HuH-7.5 (cell line): ENCODE results near the gene IL17RE.
"Not testable (repeated sequence)": the region's sequence is repeated elsewhere in the genome, so short reads cannot be mapped to it uniquely, and the experiment has no call there.

Experiments
- DNase-seq: peaks from one replicate; pipeline ENCODE4 v3.0.0; 2011; ENCODE audit warnings: low spot score

Gene IL17RE

DNA sequence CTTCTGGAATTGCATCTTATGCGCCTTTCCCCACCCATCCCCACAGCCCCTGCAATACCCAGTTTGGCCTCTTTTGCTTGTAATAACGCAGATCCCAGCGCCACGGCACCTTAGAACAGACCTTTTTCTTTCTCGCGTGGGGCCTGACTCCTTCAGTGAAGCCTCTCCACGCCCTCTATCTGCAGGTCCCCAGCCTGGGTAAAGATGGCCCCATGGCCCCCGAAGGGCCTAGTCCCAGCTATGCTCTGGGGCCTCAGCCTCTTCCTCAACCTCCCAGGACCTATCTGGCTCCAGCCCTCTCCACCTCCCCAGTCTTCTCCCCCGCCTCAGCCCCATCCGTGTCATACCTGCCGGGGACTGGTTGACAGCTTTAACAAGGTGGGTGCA, 31.6 kb downstream of the IL17RE start:
- no peak for DNase-seq

- no peak for DNase-seq
These were observed 32.3 kb downstream of the IL17RE start for GRCh38 chr3:9934993-9935392.

GRCh38 chr3:9935966-9936510, 33.4 kb downstream of the IL17RE start:
- no peak for DNase-seq

DNA sequence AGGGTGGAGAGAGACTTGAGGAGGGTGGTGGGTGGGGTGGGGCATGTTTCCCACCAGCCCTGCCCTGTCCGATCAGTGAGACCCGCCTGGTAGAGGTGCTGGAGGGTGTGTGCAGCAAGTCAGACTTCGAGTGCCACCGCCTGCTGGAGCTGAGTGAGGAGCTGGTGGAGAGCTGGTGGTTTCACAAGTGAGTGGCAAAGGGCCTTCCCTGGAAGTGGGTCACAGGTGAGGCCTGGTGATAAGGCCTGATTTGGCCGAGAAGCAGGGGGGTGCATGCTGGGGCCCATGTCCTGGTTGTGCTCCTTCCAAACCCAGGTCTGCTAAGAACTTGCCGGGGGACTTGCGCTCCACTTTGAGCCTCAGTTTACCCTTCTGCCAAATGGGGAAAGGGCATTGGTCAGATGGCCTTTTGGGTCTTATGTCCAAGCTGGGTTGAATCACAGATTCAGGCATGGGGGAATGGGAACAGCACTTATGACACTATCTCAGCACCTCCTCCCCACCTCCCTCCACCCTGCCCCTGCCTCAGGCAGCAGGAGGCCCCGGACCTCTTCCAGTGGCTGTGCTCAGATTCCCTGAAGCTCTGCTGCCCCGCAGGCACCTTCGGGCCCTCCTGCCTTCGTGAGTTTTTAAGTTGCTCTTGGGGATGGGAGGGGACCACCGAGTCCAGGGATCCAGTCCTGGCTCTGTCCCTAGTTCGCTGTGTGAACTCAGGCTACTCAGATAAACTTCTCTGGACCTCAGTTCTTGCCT, 35.0 kb downstream of the IL17RE start:
- no peak for DNase-seq

GRCh38 chr3:9938966-9939365, 36.3 kb downstream of the IL17RE start:
- no peak for DNase-seq

GRCh38 chr3:9939906-9940305, 37.3 kb downstream of the IL17RE start:
- not testable (repeated sequence) for DNase-seq

- DNase-seq: no peak
These were observed 38.1 kb downstream of the IL17RE start for GRCh38 chr3:9940746-9941145.

- no peak for DNase-seq
These were observed 39.5 kb downstream of the IL17RE start for GRCh38 chr3:9942164-9942563.

- no peak for DNase-seq
These were observed 40.5 kb downstream of the IL17RE start for GRCh38 chr3:9942934-9943690.

DNA sequence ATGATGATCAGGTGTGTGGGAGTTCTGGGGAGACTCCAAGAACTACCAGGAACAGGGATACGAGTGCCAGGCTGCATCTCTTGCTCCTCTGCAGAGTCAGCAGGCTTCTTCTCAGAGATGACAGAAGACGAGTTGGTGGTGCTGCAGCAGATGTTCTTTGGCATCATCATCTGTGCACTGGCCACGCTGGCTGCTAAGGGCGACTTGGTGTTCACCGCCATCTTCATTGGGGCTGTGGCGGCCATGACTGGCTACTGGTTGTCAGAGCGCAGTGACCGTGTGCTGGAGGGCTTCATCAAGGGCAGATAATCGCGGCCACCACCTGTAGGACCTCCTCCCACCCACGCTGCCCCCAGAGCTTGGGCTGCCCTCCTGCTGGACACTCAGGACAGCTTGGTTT, 41.6 kb downstream of the IL17RE start:
- no peak for DNase-seq

DNA sequence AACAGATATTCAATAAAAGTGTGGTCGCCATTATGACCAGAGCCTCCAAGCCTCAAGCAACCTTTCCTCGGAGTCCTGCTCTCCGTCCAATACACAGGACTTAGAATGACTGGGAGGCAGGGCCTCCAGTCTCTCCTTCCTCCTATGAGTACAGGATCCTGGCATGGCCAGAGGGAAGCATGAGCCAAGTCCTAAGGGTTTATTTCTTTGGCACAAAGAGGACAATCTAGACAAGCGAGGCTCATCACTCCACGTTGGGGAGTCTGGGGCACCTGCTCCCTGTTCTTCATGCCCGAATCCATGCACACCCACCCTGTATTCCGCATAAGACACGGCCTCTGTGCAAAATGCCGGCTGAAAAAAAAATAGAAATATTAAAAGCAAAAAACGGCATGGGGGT, 42.7 kb downstream of the IL17RE start:
- DNase-seq: no peak

DNA sequence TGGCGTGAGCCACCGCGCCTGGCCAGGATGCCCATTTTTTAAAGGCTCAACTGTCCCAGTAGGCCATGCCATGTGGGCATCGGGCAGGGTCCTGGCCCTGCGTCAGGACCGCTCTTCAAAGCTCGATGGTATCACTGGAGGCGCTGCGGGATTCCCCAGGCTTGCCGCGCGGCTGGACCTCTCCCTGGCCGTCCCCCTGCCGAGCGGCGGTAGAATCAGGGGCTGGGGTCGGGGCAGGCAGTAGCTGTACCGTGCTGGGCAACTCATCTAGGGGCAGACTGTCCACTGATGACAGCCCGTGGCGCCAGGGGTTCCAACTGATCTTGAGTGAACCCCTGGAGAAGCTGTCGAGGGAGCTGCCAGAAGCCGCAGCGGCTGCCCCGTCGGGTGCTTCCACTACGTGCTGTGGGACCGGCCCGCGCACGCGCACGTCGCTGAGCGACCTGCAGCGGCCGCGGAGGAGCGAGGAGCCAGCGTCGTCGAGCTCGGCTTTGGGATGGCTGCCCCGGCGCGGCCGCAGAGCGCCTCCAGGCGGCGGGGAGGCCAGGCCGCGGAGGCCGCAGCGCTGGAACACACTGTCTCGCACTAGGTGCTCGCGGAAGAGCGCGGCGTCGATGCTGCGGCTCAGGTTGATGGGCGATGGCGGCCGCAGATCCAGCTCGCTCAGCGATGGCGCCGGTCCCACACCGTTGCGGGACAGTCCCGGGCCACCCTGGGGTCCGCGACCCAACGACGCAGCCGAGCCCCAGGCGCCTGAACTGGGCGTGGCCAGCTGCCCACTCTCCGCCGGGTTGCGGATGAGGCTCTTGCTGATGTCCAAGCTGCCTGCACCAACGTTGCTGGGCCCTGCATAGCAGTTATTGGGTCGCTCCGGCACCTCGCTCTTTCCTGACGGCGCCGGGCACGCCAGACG, 43.7 kb downstream of the IL17RE start:
- peak; percentile 97 for DNase-seq

GRCh38 chr3:9947025-9947995, 44.7 kb downstream of the IL17RE start:
- DNase-seq: peak; percentile 96

DNA sequence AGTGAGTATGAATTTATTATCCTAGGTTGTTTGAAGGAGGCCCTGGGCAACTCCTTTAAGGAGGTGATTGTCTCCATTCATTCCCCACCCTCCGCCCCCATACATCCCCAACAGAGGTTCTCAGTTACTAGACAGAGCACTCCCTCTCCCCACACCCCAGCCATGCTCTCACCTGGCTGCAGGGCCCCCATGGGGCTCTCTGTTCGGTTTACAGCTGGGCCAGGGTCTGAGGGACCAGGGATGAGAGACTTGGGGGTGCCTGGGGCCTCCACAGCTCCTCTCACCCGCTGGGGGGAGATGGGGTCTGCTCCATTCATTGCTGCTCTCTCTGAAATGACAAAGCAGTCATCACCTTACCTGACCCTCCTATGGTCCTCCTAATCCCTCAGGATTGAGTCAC, 45.9 kb downstream of the IL17RE start:
- no peak for DNase-seq

DNA sequence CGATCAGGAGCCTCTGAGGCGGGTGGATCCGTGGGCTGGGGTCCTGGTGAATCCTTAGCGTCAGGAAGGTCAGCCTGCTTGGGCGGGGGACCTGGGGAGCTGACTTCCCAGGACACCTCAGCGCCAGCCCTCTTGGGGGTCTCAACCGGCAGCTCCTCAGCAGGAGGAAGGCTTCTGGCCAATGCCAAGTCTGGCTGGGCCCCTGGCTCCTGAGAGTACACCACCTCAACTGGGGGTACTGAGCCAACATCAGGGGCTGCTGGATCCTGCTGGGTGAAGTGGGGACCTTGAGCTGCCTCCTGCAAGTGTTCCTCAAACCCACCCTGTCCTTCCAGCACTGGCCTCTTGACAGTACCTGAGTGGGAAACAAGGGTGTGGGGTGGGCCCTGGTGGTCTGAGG, 46.5 kb downstream of the IL17RE start:
- no peak for DNase-seq

- DNase-seq: no peak
These were observed 47.0 kb downstream of the IL17RE start for GRCh38 chr3:9949626-9950025.

DNA sequence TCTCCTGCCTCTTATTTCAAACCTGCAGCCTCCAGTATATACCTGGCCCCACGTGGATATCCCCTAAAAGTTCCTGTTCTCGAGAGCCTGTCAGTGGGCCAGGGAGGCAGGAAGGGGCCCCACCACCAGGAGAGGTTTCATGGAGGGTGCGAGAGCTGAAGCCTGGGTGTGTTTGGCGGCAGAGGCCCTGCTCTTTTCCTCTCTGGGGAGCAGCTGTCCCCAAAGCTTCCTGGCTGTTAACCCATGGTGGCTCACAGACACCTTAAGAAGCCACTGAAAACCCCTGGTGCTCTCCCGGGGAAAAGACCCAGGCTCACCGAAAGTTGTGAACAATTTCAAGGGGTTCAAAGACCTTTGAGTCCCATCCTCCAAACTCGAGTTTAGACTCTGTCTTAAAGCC, 48.5 kb downstream of the IL17RE start:
- no peak for DNase-seq

DNA sequence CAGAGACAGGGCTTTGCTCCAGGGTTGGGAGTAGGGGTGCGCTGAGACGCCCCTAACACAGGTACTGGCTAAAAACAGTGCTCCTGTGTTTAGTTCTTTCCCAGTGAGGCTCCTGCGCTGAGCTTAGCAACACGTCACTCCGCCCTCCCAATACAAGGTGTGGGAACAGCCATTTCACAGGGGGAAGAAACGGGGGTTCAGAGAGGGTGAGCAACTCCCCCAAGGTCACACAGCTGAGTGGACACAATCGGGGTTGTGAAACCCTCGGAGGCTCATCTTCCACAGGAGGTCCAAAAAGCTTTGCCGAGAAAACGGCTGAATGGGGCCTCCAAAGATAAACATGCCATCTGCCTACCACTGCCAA, 48.9 kb downstream of the IL17RE start:
- no peak for DNase-seq

DNA sequence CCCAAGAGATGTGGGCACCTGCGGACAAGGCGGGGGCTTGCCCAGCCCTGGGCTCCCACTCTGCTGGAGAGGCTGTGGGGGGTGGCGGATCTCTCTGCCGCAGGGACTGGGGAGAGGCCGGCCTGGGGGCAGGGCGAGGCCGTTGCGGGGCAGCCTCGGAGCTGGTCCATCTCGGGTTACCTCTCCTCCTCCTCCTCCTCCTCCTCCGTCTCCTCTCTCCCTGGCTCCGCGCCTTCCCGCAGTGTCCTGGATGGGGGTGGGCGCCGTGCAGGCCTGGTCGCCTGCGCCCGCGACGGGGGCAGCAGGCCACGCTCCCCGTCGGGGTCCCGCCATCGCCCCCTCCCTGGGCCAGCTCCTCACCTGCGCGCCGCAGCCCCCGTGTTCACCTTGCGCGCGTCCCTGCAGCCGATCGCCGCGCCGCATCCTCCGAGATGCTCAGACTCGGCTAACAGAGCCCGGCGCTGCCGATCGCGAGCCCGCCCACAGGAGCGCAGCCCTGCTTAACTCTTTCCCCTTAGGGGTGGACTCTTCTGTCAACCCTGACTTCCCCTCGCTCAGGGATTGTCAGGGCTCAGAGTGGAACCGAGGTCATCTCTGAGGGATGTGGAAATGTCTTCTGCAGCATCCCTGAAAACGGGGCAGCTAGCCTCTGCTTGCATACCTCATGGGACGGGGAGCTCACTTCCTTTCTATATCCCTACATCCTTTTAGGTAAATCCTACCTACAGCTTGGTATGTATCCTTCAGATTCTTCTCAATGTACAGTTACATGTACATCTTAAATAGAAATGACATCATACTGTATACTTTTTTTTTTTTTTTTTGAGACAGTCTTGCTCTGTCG, 49.5 kb downstream of the IL17RE start, which contains the start of gene PRRT3:
TSS of gene PRRT3 (minus strand) at position 447 of the 844 bp plus-strand sequence. CDS start 2,293 bp downstream, outside the sequence.
- peak; percentile 78 for DNase-seq

DNA sequence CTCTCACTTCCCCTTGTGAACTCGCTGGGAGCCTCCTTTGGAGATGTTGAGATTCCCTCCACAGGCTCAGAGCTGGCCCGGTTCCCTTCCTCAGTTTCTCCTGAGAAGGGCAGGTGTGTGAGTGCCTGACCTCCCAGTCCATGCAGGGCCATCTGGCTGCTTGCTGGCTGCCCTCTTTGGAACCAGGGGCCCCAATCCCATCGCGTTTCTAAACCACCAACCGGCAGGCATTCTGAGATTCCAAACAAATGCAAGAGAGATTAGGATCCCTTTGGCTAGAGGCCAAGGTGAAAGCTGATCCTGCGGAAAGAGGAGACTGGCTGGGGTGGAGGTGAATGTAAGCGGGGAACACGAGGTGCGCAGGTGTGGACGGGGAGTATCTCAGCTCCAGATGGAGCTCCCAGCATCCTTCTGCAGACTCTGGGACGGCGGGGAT, 52.4 kb downstream of the IL17RE start:
- no peak for DNase-seq
